NAMALWA (cell line): ENCODE results near the gene KLF18.
"Not testable (repeated sequence)": the region's sequence is repeated elsewhere in the genome, so short reads cannot be mapped to it uniquely, and the experiment has no call there.

Experiments used
- DNase-seq: peaks from one replicate; pipeline ENCODE4 v3.0.0-alpha.2; 2015; ENCODE audit warnings: low spot score

Gene KLF18

DNA sequence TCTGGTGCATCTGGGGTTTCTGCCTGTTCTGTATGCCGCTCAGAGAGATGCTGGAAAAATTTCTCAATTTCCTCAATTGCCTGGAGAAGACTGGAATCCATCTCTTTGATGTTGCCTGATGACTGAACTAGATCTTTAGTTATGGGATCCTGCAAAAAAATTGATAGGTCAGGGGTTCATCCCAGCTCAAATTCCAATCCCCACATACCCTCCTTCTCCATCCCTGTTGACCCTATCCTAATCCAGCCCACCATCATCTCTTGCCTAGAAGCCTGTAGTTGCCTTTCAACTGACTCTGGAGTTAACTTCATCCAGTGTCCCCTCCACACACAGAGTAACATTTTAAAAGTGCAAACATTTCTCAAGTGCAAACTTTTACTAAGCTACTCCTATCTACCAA lies at the start of gene KLF18:
TSS of gene KLF18 (minus strand) at position 101 of the 400 bp plus-strand sequence. CDS start at position 101, 0 bp downstream.
- DNase-seq = no peak

DNA sequence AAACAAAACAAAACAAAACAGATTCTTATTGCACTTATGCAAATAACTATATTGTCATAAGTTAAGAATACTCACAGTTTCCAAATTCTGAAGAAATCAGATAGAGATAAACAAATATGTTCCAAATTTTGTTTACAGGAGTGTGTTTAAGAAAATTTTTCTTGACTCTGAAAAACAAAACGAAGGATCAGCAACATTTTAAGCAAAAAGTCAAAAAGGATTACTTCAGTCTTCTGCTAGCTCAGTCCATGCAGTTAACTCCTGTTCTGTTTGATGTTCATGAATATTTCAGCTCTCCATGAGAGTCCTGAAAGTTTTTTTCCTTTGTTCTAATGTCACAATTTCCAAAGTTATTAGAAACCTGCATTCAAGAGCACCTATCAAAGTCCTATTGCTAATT lies 33.2 kb upstream of the KLF18 start:
- no peak for DNase-seq

DNA sequence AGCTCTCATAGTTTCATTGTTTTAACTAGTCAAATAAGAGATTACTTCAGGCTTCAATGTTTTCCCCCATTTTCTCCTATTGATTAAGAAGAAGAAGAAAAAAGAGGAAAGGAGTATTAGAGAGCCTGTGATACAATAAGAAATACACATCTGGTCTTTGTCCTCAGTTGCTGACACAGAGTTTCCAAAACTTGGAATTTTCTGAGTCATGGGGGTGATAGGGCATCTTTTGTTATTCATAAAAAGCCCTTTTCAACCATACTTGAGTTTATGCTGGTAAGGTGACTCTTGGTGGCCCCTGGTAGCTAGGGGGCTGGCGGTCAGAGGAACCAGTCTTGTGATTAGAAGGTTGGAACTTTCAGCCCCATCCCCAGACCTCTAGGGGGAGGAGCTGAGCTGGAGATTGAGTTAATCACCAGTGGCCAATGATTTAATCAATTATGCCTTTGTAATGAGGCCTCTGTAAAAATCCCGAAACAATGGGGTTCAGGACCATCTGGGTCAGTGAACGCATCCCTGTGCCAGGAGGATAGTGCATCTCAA lies 28.9 kb upstream of the KLF18 start:
- no peak for DNase-seq

DNA sequence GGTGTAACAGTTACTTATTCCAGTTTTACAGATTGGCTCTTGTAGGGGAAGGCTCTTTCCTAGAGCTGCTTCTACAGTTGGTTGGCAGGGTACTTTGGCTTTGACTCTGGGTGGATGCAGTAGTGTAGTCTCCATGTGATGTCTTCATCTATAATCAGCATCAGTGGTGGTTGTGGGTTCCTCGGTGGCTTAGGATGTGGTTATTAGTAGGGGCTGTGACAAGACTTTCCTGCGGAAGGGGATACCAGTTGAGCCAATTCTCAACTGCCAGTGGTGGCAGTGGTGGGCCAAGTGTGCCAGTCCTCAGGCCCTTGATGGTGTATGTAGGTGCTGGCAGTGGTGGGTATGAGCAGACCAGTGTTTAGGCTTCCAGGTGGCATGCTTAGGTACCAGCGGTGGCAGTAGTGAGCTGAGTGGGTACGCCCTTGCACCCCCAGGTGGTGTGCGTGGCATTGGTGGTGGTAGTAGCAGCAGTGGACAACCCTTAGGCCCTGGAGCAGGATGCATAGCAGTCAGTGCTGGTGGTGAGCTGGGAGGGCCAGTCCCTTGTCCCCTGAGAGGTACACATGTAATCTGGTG lies 27.2 kb upstream of the KLF18 start:
- DNase-seq = no peak

DNA sequence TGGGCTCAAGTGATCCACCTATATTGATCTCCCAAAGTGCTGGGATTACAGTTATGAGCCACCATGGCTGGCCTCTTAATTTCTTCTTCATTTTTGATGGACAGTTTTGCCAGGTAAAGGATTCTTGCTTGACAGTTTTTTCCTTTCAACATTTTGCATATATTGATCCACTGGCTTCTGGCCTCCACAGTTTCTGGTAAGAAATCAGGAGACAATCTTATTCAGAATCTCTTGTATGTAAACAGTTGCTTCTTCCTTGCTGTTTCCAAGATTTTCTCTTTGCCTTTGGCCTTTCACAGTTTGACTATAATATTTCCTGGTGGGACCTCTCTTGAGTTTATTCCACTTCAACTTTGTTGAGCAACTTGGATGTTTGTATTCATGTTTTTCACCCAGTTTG lies 20.1 kb upstream of the KLF18 start:
- no peak for DNase-seq

DNA sequence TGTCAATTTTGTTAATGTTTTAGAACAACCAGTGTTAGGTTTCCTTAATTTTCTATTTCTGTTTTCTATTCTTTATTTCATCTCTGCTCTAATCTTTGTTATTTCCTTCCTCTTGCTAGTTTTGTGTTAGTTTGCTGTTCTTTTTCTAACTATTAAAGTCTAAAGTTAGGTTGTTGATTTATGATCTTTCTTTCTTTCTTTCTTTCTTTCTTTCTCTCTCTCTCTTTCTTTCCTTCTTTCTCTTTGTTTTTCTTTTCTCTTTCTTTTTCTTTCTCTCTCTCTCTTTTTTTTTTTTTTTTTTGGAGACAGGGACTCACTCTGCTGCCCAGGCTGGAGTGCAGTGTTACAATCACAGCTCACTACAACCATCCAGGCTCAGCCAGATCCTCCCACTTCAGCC lies 17.4 kb upstream of the KLF18 start:
- DNase-seq = no peak

DNA sequence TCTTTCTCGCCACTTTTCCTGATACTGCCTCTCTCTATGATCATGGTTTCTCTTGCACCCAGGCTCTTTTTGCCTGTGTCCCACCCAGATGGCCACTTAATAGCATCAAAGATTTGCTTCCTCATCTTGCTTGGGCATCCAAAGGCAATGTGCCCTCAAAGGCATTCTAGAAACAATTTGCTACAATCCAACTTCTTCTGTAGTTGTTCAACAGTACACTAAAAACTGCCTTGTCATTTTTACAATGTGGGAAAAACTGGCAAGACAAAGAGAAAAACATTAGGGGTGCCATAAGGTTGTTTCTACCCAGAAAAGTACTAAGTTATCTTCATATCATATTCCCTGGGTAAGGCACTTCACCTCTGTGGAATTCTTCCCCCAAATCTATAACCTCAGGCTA lies 16.5 kb upstream of the KLF18 start:
- no peak for DNase-seq

DNA sequence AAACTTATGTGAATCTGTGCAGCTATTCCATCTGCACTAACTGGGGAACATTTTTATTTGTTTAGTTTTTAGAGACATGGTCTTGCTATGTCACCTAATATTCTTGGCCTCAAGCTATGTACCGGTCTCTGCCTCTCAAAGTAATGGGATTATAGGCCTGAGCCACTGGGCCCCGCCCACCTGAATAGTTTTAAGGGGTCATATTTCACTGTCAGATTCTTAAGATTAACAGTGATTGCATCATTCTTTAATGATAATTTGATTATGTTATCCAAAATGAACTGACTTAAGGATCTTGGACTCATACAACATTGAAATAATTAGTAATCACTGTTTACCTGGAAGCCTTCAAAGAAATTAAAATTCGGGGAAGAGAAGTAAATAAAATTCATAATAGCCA lies 12.6 kb upstream of the KLF18 start:
- DNase-seq = no peak

DNA sequence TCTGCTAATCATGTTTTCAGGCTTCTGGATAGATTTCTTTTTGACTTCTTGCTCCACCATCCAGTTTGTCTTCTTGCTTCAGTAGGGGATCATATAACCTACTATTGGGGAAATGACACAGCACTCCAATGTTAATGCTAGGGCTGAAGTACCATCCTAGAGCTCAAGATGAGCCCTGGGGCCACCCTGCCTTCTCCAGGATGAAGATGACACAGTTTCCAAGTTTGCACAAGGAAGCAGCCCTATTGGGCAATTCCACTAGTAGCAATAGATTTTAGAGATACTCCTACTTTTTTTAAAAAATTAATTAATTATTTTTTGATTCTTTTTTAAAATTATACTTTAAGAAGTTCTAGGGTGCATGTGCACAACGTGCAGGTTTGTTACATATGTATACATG lies 11.3 kb upstream of the KLF18 start:
- DNase-seq = no peak

DNA sequence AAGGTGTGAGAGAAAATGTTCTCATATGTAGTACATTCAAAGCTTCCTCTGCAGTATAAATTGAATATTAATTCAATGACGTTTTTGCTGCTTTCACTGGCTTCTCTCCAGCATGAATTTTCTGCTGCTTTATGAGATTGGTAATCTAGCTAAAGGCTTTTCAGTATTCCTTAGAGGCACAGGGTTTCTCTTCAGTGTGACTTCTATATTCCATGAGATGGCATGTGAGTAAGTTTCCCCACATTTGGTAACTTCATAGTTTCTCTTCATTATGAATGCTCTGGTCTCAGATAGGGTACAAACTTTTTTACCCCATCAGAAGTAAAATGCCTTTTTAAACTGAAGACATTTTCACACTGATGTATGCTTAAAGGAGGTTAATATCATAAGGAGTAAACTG lies 10.4 kb upstream of the KLF18 start:
- DNase-seq = no peak

DNA sequence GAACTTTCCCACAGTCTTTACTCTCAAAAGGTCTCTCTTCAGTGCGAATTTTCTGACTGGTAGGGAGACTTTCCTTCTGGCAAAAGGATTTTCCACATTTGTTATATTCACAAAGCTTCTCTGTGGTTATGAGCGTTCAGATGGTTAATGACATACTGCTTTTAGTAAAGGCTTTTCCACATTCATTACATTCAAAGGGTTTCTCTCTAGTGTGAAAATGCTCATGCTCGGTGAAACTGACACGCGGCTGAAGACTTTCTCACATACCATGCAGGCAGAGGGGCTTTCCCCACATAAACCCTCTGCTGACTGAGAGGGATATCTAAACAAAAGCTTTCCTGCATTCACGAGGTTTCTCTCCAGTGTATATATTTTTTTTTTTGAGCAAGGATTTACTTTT lies 9.9 kb upstream of the KLF18 start:
- DNase-seq = no peak

DNA sequence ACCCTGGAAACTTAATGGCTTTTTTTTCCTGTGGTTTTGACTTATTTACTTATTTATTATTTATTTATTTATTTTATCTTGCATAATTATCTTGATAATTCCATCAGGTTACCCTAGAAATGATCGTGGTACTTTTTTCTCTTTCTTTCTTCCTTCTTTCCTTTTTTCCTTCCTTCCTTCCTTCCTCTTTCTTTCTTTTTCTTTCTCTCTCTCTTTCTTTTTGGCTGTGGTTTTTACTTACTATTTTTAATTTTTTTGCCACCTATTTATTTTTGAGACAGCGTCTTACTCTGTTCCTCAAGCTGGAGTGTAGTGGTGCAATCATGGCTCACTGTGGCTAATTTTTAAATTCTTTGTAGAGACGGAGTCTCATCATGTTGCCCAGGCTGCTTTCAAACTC lies 6.2 kb upstream of the KLF18 start:
- DNase-seq = no peak

DNA sequence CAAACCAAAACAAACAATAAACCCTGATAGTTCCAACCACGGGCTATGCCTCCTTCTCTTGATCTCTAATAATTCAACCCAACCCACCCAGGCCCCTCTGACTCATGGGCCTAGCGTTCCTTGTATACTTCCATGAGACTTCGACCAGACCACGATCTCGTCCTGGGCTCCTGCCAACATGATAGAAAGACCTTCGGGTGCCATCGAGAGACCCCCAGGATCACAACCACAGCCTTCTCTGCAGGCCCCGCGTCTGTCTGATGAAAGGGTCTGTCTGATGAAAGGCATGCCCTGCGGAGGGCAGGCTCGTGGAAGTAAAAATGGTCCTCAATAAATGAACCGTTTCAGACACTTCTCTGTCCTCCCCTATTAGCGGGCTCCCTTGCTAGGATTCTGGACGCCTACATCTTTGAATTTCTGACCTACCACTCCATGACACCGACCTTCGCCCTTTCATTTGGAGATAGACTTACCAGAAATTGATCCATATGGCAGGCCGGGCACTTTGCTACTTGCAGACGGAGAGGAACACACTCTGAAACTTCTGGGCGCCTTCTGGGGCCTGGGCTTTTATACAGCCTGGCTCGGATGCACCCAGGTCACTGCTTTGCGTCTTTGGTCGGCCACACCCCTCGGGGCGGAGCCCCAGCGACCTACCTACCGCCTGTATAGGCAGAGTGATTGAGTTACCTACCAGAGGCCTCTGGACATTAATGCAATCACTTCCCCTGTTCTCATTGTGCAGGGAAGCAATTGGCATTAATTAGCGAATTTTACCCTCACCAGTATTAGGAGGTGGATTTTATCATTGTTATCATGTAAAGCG lies 5.3 kb upstream of the KLF18 start:
- DNase-seq = no peak

DNA sequence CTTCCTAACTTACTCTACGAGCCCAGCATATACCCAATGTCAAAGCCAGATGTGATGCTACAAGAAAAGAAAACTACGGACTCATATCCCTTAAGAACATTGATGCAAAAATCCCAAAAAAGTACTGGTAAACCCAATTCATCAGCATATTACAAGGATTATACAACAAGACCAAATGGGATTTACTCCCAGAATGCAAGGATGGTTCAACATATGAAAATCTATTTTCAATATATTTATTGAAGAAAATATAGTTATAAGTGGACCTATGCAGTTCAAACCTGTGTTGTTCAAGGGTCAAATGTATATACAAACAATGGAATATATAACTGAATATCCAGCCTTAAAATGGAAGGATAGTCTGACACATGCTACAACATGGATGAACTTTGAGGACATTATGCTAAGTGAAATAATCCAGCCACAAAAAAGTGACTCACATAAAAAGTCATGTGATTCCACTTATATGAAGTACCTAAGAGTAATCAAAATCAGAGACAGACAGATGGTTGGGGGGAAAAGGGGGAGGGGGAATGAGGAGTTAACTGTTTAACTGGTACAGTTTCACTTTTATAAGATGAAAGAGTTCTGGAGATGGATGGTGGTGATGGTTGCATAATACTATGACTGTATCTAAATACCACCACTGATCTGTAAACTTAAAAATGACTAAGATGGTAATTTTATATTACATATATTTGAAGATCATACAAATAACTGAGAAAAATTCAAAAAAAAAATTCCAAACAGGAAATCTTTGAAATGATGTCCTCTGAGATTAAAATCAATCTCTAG lies 3.7 kb upstream of the KLF18 start:
- no peak for DNase-seq

DNA sequence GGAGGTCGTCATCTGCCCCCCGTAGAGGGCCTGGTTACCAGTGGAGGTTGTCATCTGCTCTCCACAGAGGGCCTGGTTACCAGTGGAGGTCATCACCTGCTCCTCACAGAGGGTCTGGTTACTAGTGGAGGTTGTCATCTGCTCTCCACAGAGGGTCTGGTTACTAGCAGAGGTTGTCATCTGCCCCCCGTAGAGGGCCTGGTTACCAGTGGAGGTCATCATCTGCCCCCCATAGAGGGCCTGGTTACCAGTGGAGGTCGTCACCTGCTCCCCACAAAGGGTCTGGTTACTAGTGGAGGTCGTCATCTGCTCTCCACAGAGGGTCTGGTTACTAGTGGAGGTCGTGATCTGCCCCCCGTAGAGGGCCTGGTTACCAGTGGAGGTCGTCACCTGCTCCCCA lies 1.9 kb downstream of the KLF18 start:
- not testable (repeated sequence) for DNase-seq

DNA sequence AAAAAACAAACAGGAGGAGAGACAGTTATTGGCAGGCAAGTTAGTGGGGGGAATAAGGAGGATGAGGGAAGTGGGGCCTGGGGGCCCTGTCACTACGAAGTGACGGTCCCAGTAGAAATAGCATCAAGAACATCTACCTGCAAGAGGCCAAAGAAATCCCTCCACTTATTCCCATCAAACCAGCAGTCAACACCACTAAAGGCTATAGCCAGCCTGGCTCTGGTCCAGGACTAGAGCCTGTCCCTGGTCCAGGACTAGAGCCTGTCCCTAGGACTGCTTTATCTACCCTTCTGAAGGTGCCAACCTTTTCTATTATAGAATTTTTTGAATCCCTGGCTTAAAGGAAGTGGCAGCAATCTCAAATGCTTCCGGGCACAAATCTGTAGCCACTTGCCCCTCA lies 3.2 kb downstream of the KLF18 start:
- no peak for DNase-seq

DNA sequence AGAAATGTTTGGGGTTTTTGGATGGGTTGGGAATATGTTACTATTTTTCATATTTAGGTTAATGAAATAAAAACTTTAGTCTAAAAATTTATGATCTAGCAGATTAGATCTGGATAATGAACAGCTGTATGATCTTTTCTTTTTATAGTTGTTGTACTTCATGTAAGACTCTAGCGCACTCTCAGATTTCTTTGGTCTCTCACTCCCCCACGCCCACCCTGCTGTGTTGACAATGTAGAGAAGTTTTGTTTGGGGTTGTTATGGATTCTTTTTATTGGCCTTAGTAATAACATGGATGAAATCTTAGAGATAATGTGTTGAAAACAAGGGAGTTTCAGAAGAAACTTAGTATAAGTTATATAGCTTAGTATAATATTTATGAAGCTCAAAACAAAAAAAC lies 5.5 kb downstream of the KLF18 start:
- DNase-seq = no peak

DNA sequence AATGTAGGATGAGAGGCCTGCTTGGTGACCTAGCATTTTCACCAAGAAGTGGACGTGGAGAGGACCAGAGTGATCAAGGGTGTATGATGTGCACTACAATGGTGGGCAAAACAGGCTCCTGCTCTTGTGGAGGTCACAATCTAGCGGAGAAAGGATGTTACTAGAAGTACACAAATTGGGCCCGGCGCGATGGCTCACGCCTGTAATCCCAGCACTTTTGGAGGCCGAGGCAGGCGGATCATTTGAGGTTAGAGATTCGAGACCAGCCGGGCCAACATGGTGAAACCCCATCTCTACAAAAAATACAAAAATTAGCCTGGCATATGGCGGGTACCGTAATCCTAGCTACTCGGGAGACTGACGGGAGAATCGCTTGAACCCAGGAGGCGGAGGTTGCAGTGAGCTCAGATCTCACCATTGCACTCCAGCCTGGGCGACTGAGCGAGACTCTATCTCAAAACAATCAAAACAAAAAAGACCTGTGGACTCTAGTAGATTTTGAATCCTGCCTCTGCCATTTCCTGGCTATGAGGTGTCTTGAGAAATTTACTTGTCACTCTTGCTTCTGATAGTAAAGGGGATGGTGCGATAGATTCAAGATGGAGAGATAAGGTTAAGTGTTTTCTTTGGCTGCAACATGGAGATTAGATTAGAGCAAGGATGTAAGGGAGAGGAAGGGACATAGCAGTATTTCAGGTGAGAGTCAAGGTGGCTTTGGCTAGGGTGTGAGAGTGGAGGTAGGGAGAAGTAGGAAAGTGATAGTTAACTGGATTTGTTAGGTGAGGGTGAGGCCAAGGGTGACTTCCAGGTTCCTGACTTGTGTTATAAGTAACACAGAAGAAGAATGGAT lies 7.1 kb downstream of the KLF18 start:
- no peak for DNase-seq

DNA sequence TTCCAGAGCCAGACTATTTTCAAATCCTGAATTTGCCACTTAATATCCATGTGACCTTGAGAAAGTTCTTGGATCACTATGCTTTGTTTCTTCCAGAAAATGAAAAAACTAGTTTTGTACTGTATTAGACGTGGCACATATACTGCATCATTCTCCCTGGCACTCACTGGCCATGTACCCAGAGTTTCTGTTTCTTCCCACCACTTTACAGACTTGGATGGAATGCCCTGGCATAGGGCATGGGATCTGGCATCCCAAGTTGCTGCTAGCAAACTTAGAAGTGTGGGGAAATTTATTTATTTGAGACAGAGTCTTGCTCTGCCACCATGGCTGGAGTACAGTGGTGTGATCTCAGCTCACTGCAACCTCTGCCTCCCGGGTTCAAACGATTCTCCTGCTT lies 10.0 kb downstream of the KLF18 start:
- no peak for DNase-seq

DNA sequence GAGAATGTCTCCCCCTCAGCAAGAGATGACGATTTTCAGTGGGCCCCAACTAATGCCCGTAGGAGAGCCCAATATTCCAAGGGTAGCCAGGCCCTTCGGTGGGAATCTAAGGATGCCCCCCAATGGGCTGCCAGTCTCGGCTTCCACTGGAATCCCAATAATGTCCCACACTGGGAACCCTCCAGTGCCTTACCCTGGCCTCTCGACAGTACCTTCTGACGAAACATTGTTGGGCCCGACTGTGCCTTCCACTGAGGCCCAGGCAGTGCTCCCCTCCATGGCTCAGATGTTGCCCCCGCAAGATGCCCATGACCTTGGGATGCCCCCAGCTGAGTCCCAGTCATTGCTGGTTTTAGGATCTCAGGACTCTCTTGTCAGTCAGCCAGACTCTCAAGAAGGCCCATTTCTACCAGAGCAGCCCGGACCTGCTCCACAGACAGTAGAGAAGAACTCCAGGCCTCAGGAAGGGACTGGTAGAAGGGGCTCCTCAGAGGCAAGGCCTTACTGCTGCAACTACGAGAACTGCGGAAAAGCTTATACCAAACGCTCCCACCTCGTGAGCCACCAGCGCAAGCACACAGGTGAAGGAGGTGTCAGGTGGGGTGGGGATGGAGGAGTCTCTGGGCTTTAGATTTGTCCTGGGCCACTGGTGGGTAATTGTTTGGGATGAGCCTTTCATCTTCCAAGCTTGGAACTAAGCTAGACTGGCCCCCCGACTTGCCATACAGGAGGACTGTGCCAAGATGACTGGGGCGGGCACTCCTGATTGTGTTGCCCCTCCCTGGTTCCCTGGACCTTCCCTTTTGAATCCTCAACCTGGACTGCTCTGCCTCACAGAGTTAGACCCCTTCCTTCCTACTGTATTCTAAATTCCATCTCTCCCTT lies 11.6 kb downstream of the KLF18 start:
- DNase-seq = no peak

DNA sequence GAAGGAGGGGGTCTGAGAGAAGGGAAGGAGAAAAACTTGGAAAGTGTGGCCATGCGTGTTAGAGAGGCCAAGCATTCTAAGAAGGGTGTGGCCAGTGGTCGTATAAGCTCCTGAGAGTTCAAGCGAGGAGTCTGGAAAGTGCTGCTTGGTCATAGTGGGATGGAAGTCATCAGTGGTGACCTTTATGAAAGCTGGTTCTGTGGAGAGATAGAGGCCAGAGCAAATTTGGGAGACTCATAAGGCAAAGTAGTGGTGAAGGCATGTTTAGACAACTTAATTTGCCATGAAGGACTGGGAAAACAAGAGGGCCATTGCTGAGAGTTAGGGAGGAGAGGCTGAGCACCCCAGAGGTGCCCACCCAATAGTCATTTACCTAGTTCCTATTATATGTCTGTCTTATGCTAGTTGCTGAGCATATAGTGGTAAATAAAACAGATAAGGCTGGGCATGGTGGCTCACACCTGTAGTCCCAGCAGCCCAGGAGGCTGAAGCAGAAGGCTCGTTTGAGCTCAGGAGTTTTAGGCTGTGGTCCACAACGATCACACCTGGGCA lies 21.0 kb downstream of the KLF18 start:
- DNase-seq = no peak
